Smooth muscle cell (in vitro differentiated cells): ENCODE measurements around the gene OR10H4. TPM values are rescaled to one million over a fixed set of nuclear protein-coding genes. Genes with fewer than 3 reads are reported as not detected.
"Not testable (repeated sequence)": the region's sequence is repeated elsewhere in the genome, so short reads cannot be mapped to it uniquely, and the experiment has no call there.

ENCODE experiments used
- DNase-seq: peaks from one replicate; lab custom pipeline; 2025; ENCODE audit not compliant: unreplicated experiment; lab: John Stamatoyannopoulos, UW
- H2AFZ ChIP-seq: fragments of 200-600 bp; sonication (generic); 2 replicates; pipeline ENCODE4 v1.6.0; 2016; ENCODE audit warnings: antibody characterized with exemption, low read depth, mild to moderate bottlenecking
- H3F3A ChIP-seq: fragments of 200-600 bp; sonication (generic); 2 replicates; pipeline ENCODE4 v1.6.0; 2017; ENCODE audit warnings: antibody characterized with exemption, low read depth
- H3K27ac ChIP-seq: fragments of 200-600 bp; sonication (generic); 2 replicates; pipeline ENCODE4 v1.5.1; 2016; ENCODE audit warnings: low read depth, mild to moderate bottlenecking
- H3K27me3 ChIP-seq: fragments of 200-600 bp; sonication (generic); 2 replicates; pipeline ENCODE4 v1.6.1; 2016; ENCODE audit warnings: low read depth, mild to moderate bottlenecking
- H3K36me3 ChIP-seq: fragments of 200-600 bp; sonication (generic); 2 replicates; pipeline ENCODE4 v1.5.1; 2016; ENCODE audit warnings: low read depth
- H3K4me1 ChIP-seq: fragments of 200-600 bp; sonication (generic); 2 replicates; pipeline ENCODE4 v1.5.1; 2016; ENCODE audit warnings: low read depth
- H3K4me2 ChIP-seq: fragments of 200-600 bp; sonication (generic); 2 replicates; pipeline ENCODE4 v1.6.0; 2016; ENCODE audit warnings: mild to moderate bottlenecking
- H3K4me3 ChIP-seq: fragments of 200-600 bp; sonication (generic); 2 replicates; pipeline ENCODE4 v1.5.1; 2016; ENCODE audit warnings: mild to moderate bottlenecking
- H3K79me2 ChIP-seq: fragments of 200-600 bp; sonication (generic); 2 replicates; pipeline ENCODE4 v1.6.0; 2016; ENCODE audit warnings: low read depth, mild to moderate bottlenecking
- H3K9ac ChIP-seq: fragments of 200-600 bp; sonication (generic); 2 replicates; pipeline ENCODE4 v1.6.0; 2016; ENCODE audit warnings: low read depth
- H3K9me3 ChIP-seq: fragments of 200-600 bp; sonication (generic); replicated peaks from 2 replicates; pipeline ENCODE4 v1.5.1; 2016; ENCODE audit warnings: low read depth
- H4K20me1 ChIP-seq: fragments of 200-600 bp; sonication (generic); 2 replicates; pipeline ENCODE4 v1.6.0; 2016; ENCODE audit warnings: low read depth
- WGBS: methylation state at CpG from one replicate; pipeline ENCODE4 v1.1.7; 2016; ENCODE audit warnings: low lambda C conversion rate; 5-methylcytosine and 5-hydroxymethylcytosine counted together
- polyA plus RNA-seq: library from polyadenylated mRNA; unstranded; fragments of >200 nt; fragmentation: Nextera tagmentation; extraction: Ambion mirVana; gene quantifications from 2 replicates; pipeline ENCODE4 v1.2.1, GENCODE V29; 2016
- total RNA-seq: library from RNA; depleted of rRNA; stranded (reverse); fragments of >200 nt; gene quantifications from 2 replicates; pipeline ENCODE4 v1.2.3, GENCODE V29; 2014
- TF ChIP-seq, protein P1 (sequence below): fragments of 200-600 bp; sonication (generic); IDR thresholded peaks from 2 replicates; pipeline ENCODE4 v1.5.1; 2017; ENCODE audit warnings: borderline replicate concordance, mild to moderate bottlenecking, antibody characterized with exemption; ENCODE audit not compliant: insufficient read depth, poor library complexity, severe bottlenecking

OR10H4 gene
- total and polyA plus RNA-seq, 2 experiments from 2014 or later = not detected

DNA sequence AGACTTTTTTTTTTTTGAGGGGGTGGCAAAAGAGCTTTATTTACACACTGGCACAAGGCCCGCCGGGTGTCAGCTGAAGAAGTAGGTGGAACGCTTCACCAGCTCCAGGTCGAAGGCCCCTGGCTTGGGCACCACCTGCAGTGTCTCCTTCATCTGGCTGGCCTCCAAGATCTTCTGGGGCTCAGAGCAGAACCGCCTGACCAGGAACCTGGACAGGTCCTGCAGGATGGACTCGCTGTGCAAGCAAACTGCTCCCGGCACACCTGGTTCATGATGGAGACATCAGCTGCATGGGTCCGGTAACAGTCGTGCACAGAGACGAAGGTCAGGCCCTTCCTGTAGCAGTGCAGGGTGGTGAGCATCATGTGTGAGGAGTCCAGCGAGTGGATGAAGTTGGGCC, 46.6 kb upstream of the OR10H4 start:
- WGBS = 77% methylated on average over 11 of the region's 11 CpGs
- Histone ChIP-seq H3K4me2 (no peak overlapping the region), H3K9me3 (peaks cover 9% of the 10 kb centered on the region), H3K27ac (no peak overlapping the region), H3K27me3 (no peaks in the 10 kb centered on the region), H3K4me1 (no peaks in the 10 kb centered on the region), H2AFZ (no peak overlapping the region), H3K4me3 (no peak overlapping the region), H3K9ac (no peak overlapping the region), H3K79me2 (no peaks in the 10 kb centered on the region), H4K20me1 (no peaks in the 10 kb centered on the region), H3F3A (no peaks in the 10 kb centered on the region), H3K36me3 (no peaks in the 10 kb centered on the region)
- DNase-seq = no peak
- TF ChIP-seq, protein P1, sequence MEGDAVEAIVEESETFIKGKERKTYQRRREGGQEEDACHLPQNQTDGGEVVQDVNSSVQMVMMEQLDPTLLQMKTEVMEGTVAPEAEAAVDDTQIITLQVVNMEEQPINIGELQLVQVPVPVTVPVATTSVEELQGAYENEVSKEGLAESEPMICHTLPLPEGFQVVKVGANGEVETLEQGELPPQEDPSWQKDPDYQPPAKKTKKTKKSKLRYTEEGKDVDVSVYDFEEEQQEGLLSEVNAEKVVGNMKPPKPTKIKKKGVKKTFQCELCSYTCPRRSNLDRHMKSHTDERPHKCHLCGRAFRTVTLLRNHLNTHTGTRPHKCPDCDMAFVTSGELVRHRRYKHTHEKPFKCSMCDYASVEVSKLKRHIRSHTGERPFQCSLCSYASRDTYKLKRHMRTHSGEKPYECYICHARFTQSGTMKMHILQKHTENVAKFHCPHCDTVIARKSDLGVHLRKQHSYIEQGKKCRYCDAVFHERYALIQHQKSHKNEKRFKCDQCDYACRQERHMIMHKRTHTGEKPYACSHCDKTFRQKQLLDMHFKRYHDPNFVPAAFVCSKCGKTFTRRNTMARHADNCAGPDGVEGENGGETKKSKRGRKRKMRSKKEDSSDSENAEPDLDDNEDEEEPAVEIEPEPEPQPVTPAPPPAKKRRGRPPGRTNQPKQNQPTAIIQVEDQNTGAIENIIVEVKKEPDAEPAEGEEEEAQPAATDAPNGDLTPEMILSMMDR = no peak

DNA sequence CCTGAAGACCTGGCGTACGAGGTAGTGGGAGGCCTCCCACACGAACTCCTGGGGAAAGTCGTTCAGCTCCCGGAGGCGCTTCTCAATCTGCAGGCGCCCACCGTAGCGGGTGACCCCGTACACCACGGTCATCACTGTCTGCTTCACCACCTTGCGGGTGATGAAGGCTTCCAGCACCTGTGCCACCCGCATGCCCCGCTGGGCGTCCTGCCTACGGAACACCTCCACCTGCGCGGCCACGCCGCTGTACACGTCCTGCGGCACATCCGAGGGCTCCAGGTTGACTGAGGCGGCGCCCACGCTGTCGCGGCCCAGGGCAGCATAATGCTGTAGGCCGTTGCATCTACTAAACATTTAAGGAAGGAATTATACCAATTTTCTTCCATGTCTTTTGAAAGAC, 45.9 kb upstream of the OR10H4 start:
- H3K9ac ChIP-seq, H3K36me3 ChIP-seq, H3K4me2 ChIP-seq, H3K79me2 ChIP-seq, H4K20me1 ChIP-seq, H3F3A ChIP-seq, DNase-seq, H3K4me1 ChIP-seq, H3K27me3 ChIP-seq, H3K27ac ChIP-seq, H3K9me3 ChIP-seq, H3K4me3 ChIP-seq, H2AFZ ChIP-seq: not testable (repeated sequence)
- WGBS = 81% methylated on average over 29 of the region's 29 CpGs

DNA sequence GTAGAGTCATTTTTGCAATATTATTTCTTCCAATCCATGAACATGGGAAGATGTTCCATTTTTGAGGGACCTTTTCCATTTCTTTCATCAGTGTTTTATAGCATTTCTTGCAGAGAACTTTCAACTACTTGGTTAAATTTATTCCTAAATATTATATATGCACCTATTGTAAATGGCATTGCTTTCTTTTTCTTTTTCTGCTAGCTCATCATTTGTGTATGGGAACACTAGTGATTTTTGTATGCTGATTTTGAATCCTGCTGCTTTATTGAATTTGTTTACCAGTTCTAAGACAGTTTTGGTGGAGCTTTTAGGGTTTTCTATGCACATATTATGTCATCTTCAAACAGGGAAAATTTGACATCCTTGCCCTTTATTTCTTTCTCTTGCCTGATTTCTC, 43.8 kb upstream of the OR10H4 start:
- Histone ChIP-seq H3K9ac (no peak overlapping the region), H3K4me3 (no peak overlapping the region), H3K4me2 (no peak overlapping the region), H3F3A (no peaks in the 10 kb centered on the region), H3K4me1 (no peaks in the 10 kb centered on the region), H3K27me3 (no peaks in the 10 kb centered on the region), H3K36me3 (no peaks in the 10 kb centered on the region), H2AFZ (no peak overlapping the region), H3K27ac (no peak overlapping the region), H4K20me1 (no peaks in the 10 kb centered on the region), H3K9me3 (peaks cover 9% of the 10 kb centered on the region), H3K79me2 (no peaks in the 10 kb centered on the region)
- DNase-seq = no peak
- TF ChIP-seq, protein P1 = no peak

DNA sequence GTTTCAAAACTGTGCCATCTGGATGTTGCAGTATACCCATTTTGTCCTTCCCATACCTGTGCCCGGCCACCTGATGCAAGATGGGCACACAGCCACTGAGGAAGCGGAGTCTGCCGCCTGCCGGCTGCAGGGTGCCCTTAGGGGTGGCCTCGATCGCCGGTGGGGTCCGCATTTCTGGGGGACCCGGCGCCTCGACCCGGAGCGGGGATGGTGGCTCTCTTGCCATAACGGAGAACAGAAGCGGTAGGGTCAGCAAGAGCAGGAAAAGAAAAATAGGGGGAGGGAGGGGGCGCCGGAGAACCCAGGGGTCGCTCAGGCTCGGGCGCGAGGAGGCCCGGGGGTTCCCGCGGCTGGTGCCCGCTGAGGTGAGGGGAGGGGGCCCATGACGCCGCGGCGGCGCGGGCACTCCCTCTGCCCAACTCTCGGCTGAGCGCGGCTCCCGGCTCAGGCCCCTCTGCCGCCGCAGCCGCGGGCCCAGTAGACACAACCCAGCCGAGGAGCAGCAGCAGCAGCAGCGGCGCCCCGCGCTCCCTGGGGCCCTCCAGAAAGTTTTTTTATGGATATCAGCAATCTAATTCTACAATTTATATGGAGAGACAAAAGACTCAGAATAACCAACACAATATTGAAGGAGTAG, 37.1 kb upstream of the OR10H4 start:
- TF ChIP-seq, protein P1 = no peak
- Histone ChIP-seq H3K4me1 (no peaks in the 10 kb centered on the region), H3K4me3 (no peak overlapping the region), H3F3A (no peaks in the 10 kb centered on the region), H3K27me3 (no peaks in the 10 kb centered on the region), H4K20me1 (no peaks in the 10 kb centered on the region), H3K9me3 (peaks cover under 1% of the 10 kb centered on the region), H3K9ac (no peak overlapping the region), H3K79me2 (no peaks in the 10 kb centered on the region), H3K27ac (no peak overlapping the region), H3K36me3 (no peaks in the 10 kb centered on the region), H2AFZ (no peak overlapping the region), H3K4me2 (no peak overlapping the region)
- no peak for DNase-seq
- WGBS = 95% methylated on average over 35 of the region's 44 CpGs
